C4-2B (cell line): ENCODE results near the gene IQCE.

ENCODE experiments used
- H3K27ac ChIP-seq: fragments of 450-650 bp; 2 replicates; pipeline ENCODE4 v1.5.1; 2017
- CTCF ChIP-seq: fragments of 450-650 bp; conservative IDR thresholded peaks from 2 replicates; pipeline ENCODE4 v1.5.1; 2017; ENCODE audit warnings: mild to moderate bottlenecking
- ZFX ChIP-seq: fragments of 450-650 bp; IDR thresholded peaks from 2 replicates; pipeline ENCODE4 v1.6.1; 2017

IQCE gene

GRCh38 chr7:2639695-2640481, 81.1 kb downstream of the IQCE start:
- no peak for TF ChIP-seq CTCF
- TF ChIP-seq ZFX: no peak
- no peak overlapping the region for H3K27ac ChIP-seq

DNA sequence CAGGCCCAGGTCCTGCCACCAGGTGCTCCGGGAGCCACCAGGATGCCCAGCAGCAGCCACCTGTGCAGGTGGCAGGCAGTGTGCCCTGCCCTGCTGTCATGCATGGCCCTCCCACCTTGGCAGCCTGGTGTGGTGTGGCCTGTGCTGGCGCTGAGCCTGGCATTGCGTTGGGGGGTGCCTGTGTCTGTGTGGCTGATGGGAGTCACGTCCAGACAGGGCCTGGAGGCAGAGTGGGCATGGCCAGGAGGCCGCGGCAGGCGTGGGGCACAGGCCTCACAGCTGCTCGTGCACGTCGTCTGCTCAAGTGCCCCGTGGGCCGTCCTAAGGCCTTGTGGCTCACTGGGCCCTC, 81.7 kb downstream of the IQCE start:
- no peak overlapping the region for H3K27ac ChIP-seq
- no peak for TF ChIP-seq CTCF
- TF ChIP-seq ZFX: no peak

- TF ChIP-seq CTCF (no peak), ZFX (no peak)
- no peak overlapping the region for H3K27ac ChIP-seq
These were observed 82.1 kb downstream of the IQCE start for GRCh38 chr7:2640846-2641316.

- peak overlapping the region; percentile 35; the same call in 1 of the 2 replicates for H3K27ac ChIP-seq
- TF ChIP-seq CTCF (no peak), ZFX (no peak)
These were observed 82.9 kb downstream of the IQCE start for GRCh38 chr7:2641406-2642393.

- TF ChIP-seq CTCF: no peak; the same call in 1 of the 2 replicates
- no peak for TF ChIP-seq ZFX
- peak overlapping the region; percentile 35 for H3K27ac ChIP-seq
These were observed 84.8 kb downstream of the IQCE start for GRCh38 chr7:2643386-2644219.

GRCh38 chr7:2644220-2644561, 85.4 kb downstream of the IQCE start:
- TF ChIP-seq ZFX: no peak
- TF ChIP-seq CTCF: no peak
- H3K27ac ChIP-seq: peak overlapping the region; percentile 35
